ENCODE data around the gene CDC42BPG.
A peak's percentile ranks its signal among the peaks of the same experiment; 100 is the strongest.

The CDC42BPG gene

DNA sequence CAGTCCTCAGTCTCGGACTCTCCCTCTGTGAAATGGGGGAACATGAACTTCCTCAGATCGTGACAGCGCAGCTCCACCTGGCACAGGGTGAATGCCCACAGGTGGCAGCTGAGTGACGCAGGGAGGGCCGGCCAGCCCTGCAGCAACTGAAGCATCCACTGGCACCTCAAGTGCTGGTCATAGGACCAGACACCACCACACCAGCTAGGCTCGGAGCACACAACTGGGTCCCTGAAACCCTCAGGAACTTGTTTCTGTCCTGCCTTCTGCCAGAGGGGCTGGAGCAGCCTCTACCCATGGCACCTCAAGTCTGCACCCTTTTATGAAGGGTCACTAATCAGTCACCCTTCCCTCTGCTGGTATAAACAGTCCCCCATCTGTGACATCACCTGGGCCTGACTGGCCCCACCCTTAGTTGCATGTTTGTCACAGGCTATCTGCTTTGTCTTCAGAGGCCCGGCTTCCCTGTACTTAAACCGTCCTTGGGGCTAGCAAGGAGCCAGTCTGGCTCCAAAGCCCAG is 7.4 kb upstream of the CDC42BPG start:
- Histone ChIP-seq H3K36me3 (ENCODE audit: control insufficient read depth, low read length) (peaks cover 57% of the 10 kb centered on the region), H4K20me1 (ENCODE audit: control insufficient read depth, insufficient read depth, low read depth, low read length) (no peaks in the 10 kb centered on the region), H3K4me1 (ENCODE audit: control insufficient read depth, low read length) (peaks cover 100% of the 10 kb centered on the region), H3K9me3 (ENCODE audit: control insufficient read depth, insufficient read depth, low read length) (no peaks in the 10 kb centered on the region), H3K4me2 (ENCODE audit: low read length) (peak overlapping the region; percentile 80), H3K27me3 (ENCODE audit: control insufficient read depth, low read length) (no peaks in the 10 kb centered on the region), H3K9me2 (replicated peaks; ENCODE audit: control insufficient read depth, low read length) (no peaks in the 10 kb centered on the region), H3K4me3 (ENCODE audit: low read length) (peak overlapping the region; percentile 60), H3F3A (ENCODE audit: control insufficient read depth, insufficient read depth) (peaks cover 55% of the 10 kb centered on the region), H3K27ac (ENCODE audit: low read depth, low read length) (peak overlapping the region; percentile 98), H3K79me2 (ENCODE audit: control insufficient read depth, low read length) (peaks cover 36% of the 10 kb centered on the region)
- TF ChIP-seq, protein P1, sequence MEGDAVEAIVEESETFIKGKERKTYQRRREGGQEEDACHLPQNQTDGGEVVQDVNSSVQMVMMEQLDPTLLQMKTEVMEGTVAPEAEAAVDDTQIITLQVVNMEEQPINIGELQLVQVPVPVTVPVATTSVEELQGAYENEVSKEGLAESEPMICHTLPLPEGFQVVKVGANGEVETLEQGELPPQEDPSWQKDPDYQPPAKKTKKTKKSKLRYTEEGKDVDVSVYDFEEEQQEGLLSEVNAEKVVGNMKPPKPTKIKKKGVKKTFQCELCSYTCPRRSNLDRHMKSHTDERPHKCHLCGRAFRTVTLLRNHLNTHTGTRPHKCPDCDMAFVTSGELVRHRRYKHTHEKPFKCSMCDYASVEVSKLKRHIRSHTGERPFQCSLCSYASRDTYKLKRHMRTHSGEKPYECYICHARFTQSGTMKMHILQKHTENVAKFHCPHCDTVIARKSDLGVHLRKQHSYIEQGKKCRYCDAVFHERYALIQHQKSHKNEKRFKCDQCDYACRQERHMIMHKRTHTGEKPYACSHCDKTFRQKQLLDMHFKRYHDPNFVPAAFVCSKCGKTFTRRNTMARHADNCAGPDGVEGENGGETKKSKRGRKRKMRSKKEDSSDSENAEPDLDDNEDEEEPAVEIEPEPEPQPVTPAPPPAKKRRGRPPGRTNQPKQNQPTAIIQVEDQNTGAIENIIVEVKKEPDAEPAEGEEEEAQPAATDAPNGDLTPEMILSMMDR (IDR thresholded peaks at IDR 0.05; ENCODE audit: low read depth, low read length, poor library complexity, severe bottlenecking), result no peak
- no peak for TF ChIP-seq EZH2phosphoT487 (IDR thresholded peaks at IDR 0.05; ENCODE audit: borderline replicate concordance, low read length)

- Histone ChIP-seq H3K36me3 (ENCODE audit: control insufficient read depth, low read length) (peaks cover 48% of the 10 kb centered on the region), H3K27ac (ENCODE audit: low read depth, low read length) (peak overlapping the region; percentile 98), H3K79me2 (ENCODE audit: control insufficient read depth, low read length) (peaks cover 28% of the 10 kb centered on the region), H3K27me3 (ENCODE audit: control insufficient read depth, low read length) (no peaks in the 10 kb centered on the region), H3K4me1 (ENCODE audit: control insufficient read depth, low read length) (peaks cover 94% of the 10 kb centered on the region), H4K20me1 (ENCODE audit: control insufficient read depth, insufficient read depth, low read depth, low read length) (no peaks in the 10 kb centered on the region), H3K4me3 (ENCODE audit: low read length) (peak overlapping the region; percentile 60), H3K9me2 (replicated peaks; ENCODE audit: control insufficient read depth, low read length) (no peaks in the 10 kb centered on the region), H3F3A (ENCODE audit: control insufficient read depth, insufficient read depth) (peaks cover 58% of the 10 kb centered on the region), H3K4me2 (ENCODE audit: low read length) (peak overlapping the region; percentile 80), H3K9me3 (ENCODE audit: control insufficient read depth, insufficient read depth, low read length) (no peaks in the 10 kb centered on the region)
- TF ChIP-seq, protein P1 (IDR thresholded peaks at IDR 0.05; ENCODE audit: low read depth, low read length, poor library complexity, severe bottlenecking), result peak; percentile 15
- TF ChIP-seq EZH2phosphoT487 (IDR thresholded peaks at IDR 0.05; ENCODE audit: borderline replicate concordance, low read length), result no peak
Measured at GRCh38 chr11:64850979-64851567, 6.6 kb upstream of the CDC42BPG start.

DNA sequence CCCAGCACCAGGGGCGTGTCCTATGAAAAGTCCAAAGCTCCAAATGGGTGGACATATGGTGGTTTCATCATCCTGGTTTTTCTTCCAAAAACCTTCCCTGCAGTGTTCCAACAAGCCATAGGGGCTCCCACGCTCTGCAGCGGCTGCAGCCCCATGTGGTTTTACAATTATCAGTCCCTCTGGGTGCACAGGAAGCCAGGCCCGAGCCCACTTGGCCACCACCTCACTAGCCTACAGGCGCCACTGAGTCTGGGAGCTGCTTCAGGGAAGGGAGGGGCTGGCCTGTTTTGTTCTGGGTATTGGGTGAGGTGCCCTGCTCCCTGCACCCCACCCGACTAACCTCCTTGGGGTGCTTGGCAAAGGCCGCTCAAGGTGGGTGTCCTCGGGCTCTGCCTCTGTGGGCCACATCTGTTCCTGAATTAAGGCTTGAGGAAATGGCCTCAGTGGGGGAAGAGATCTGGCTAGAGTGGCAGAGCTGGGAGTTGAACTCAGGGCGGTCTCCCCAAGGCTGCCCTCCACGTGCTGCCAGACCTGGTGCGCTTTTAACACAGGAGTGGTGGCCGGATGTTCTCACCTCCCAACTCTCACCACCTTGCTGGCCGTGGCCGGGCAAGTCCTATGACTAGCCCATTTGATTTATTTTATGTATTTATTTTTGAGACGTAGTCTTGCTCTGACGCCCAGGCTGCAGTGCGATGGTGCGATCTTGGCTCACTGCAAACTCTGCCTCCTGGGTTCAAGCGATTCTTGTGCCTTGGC is 5.3 kb upstream of the CDC42BPG start:
- H3K27me3 ChIP-seq (ENCODE audit: control insufficient read depth, low read length), result no peaks in the 10 kb centered on the region
- H4K20me1 ChIP-seq (ENCODE audit: control insufficient read depth, insufficient read depth, low read depth, low read length), result no peaks in the 10 kb centered on the region
- no peaks in the 10 kb centered on the region for H3K9me2 ChIP-seq (replicated peaks; ENCODE audit: control insufficient read depth, low read length)
- peak overlapping the region; percentile 51; the same call in 1 of the 2 replicates for H3K4me3 ChIP-seq (ENCODE audit: low read length)
- H3K9me3 ChIP-seq (ENCODE audit: control insufficient read depth, insufficient read depth, low read length), result no peaks in the 10 kb centered on the region
- H3K4me2 ChIP-seq (ENCODE audit: low read length), result peak overlapping the region; percentile 69
- peaks cover 36% of the 10 kb centered on the region for H3K36me3 ChIP-seq (ENCODE audit: control insufficient read depth, low read length)
- H3K27ac ChIP-seq (ENCODE audit: low read depth, low read length), result peak overlapping the region; percentile 98
- H3F3A ChIP-seq (ENCODE audit: control insufficient read depth, insufficient read depth), result peaks cover 65% of the 10 kb centered on the region
- H3K79me2 ChIP-seq (ENCODE audit: control insufficient read depth, low read length), result peaks cover 16% of the 10 kb centered on the region
- TF ChIP-seq, protein P1 (IDR thresholded peaks at IDR 0.05; ENCODE audit: low read depth, low read length, poor library complexity, severe bottlenecking), result no peak
- no peak for TF ChIP-seq EZH2phosphoT487 (IDR thresholded peaks at IDR 0.05; ENCODE audit: borderline replicate concordance, low read length)
- H3K4me1 ChIP-seq (ENCODE audit: control insufficient read depth, low read length), result peaks cover 87% of the 10 kb centered on the region
